Measurements from ENCODE around the gene PIP5K1B. TPM values are rescaled to one million over a fixed set of nuclear protein-coding genes. Genes with fewer than 3 reads are reported as not detected.

The PIP5K1B gene
- total and polyA plus RNA-seq, 2 donors (not counting 1 experiment from before 2014, with no cell fraction given), result 11.8 to 24.1 TPM

DNA sequence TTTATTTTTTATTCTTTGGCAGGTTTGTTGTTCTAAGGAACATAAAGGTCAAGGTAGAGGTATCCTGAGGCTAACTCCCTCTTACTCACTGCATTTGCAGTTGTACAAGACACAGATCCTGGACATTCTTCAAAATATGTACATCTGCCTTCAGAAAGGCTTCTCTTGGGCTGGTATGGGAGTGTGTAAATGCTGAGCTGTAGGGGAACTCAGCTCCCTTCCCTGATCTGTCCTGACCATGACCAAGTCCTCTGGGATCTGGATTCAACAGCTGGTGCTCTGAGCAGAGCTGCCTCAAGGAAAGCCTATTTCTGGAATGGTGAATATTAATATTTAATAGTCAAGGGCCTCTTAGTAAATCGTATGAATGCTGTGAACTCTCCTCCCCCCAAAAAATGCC, 191.4 kb downstream of the PIP5K1B start:
- H3K4me3 Mint-ChIP-seq, result peak overlapping the region; percentile 74
- no peaks in the 10 kb centered on the region for H3K9me3 Mint-ChIP-seq (ENCODE audit: insufficient read depth)
- 100% methylated on average over 1 of the region's 1 CpG for WGBS (ENCODE audit: insufficient coverage)
- peak overlapping the region in 1 of 2 donors; percentile 68 for H3K27ac ChIP-seq (ENCODE audit: low read length in 2 of 2)
- H2AFZ ChIP-seq (ENCODE audit: insufficient read depth, low read depth, low read length, poor library complexity, severe bottlenecking), result peak overlapping the region; percentile 11
- peak overlapping the region; percentile 55 for H3K9ac ChIP-seq (ENCODE audit: low read length)
- peaks cover 0 to 1% of the 10 kb centered on the region in 2 experiments for H3K36me3 ChIP-seq (replicated peaks in 1 of 2; ENCODE audit: control extremely low read depth in 1 of 2, control insufficient read depth in 1 of 2, extremely low read depth in 1 of 2, insufficient read depth in 2 of 2, low read length in 1 of 2)
- no peaks in the 10 kb centered on the region for H3K27me3 ChIP-seq (replicated peaks in 1 of 4; ENCODE audit: control extremely low read depth in 1 of 4, control insufficient read depth in 3 of 4, insufficient read depth in 4 of 4, low read length in 3 of 4)
- no peaks in the 10 kb centered on the region for H3K9me3 ChIP-seq (ENCODE audit: control extremely low read depth in 1 of 3, control insufficient read depth in 2 of 3, insufficient read depth in 1 of 3, low read length in 2 of 3)
- no peaks in the 10 kb centered on the region for H4K20me1 ChIP-seq (ENCODE audit: control insufficient read depth, insufficient read depth, low read length, poor library complexity, severe bottlenecking)
- ATAC-seq (ENCODE audit: low read depth) (no peak), DNase-seq (no peak)
- H3K4me1 Mint-ChIP-seq, result peaks cover 60% of the 10 kb centered on the region
- intact Hi-C loops (cut with micrococcal nuclease), result loop anchor here (5.0 kb wide), 4 partner anchors 51 to 254 kb away; partner anchors contain the start of gene PIP5K1B
- POLR2A ChIA-PET, result no interaction called here
- CTCF ChIA-PET, result interaction anchor here (1.5 to 1.9 kb wide), 2 partner anchors 30 to 53 kb away, joined by 3 to 4 read pairs; no protein-coding TSS in a partner anchor
- H3K27ac Mint-ChIP-seq, result peak overlapping the region; percentile 86
- no peak for TF ChIP-seq EZH2 (IDR thresholded peaks at IDR 0.05; ENCODE audit: borderline replicate concordance, insufficient read depth, low read depth, low read length, poor library complexity, severe bottlenecking)
- TF ChIP-seq, protein P1, sequence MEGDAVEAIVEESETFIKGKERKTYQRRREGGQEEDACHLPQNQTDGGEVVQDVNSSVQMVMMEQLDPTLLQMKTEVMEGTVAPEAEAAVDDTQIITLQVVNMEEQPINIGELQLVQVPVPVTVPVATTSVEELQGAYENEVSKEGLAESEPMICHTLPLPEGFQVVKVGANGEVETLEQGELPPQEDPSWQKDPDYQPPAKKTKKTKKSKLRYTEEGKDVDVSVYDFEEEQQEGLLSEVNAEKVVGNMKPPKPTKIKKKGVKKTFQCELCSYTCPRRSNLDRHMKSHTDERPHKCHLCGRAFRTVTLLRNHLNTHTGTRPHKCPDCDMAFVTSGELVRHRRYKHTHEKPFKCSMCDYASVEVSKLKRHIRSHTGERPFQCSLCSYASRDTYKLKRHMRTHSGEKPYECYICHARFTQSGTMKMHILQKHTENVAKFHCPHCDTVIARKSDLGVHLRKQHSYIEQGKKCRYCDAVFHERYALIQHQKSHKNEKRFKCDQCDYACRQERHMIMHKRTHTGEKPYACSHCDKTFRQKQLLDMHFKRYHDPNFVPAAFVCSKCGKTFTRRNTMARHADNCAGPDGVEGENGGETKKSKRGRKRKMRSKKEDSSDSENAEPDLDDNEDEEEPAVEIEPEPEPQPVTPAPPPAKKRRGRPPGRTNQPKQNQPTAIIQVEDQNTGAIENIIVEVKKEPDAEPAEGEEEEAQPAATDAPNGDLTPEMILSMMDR (IDR thresholded peaks at IDR 0.05), result no peak
- peaks cover 31 to 39% of the 10 kb centered on the region in 2 donors for H3K4me1 ChIP-seq (ENCODE audit: control insufficient read depth in 2 of 2, insufficient read depth in 2 of 2, low read length in 2 of 2)
- H3K79me2 ChIP-seq (ENCODE audit: control insufficient read depth, insufficient read depth, low read length), result peaks cover 7% of the 10 kb centered on the region
- H3K4me2 ChIP-seq (replicated peaks; ENCODE audit: low read depth, low read length, poor library complexity, severe bottlenecking), result peak overlapping the region; percentile 58
- no peaks in the 10 kb centered on the region for H3K27me3 Mint-ChIP-seq
- peak overlapping the region in 2 of 5 experiments; percentile 28 to 55 for H3K4me3 ChIP-seq (ENCODE audit: control extremely low read depth in 1 of 5, extremely low read depth in 1 of 5, insufficient read depth in 1 of 5, low read depth in 2 of 5, low read length in 4 of 5)

DNA sequence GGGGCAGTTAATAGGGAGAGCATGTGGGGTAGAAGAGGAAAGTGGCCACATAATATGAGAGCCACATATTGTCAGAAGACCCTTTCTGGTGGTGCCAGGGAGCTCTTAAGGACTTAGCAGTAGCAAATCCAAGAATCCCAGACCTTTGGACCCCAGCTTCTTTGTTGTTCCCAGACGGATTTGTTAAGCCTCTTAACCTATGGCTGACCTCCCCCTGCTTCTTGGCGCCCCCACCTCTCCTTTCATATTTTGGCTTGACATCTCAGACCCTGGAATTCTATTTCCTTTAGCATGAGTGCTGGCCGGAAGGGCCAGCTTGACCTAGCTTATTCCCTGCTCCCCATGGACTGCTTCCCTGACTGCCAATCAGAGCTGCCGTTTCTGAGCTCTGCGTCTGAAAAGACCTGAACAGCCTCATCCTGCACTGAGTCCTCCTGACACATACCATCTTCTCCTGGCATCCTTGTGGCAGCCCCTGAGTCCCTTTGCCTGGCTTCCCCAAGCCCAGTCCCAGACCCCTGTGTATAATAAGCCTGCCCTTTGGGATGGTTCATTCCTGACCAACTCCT, 192.6 kb downstream of the PIP5K1B start:
- no peaks in the 10 kb centered on the region for H3K9me3 Mint-ChIP-seq (ENCODE audit: insufficient read depth)
- TF ChIP-seq, protein P1 (IDR thresholded peaks at IDR 0.05), result no peak
- TF ChIP-seq EZH2 (IDR thresholded peaks at IDR 0.05; ENCODE audit: borderline replicate concordance, insufficient read depth, low read depth, low read length, poor library complexity, severe bottlenecking), result no peak
- H3K4me2 ChIP-seq (replicated peaks; ENCODE audit: low read depth, low read length, poor library complexity, severe bottlenecking), result no peak overlapping the region
- DNase-seq (no peak), ATAC-seq (ENCODE audit: low read depth) (no peak)
- peaks cover 1 to 3% of the 10 kb centered on the region in 2 experiments for H3K36me3 ChIP-seq (replicated peaks in 1 of 2; ENCODE audit: control extremely low read depth in 1 of 2, control insufficient read depth in 1 of 2, extremely low read depth in 1 of 2, insufficient read depth in 2 of 2, low read length in 1 of 2)
- H3K27me3 Mint-ChIP-seq, result no peaks in the 10 kb centered on the region
- H3K27ac Mint-ChIP-seq, result peak overlapping the region; percentile 64
- no peaks in the 10 kb centered on the region for H3K9me3 ChIP-seq (ENCODE audit: control extremely low read depth in 1 of 3, control insufficient read depth in 2 of 3, insufficient read depth in 1 of 3, low read length in 2 of 3)
- CTCF ChIA-PET, result interaction anchor here (1.5 to 1.9 kb wide), 2 partner anchors 29 to 52 kb away, joined by 3 to 4 read pairs; no protein-coding TSS in a partner anchor
- intact Hi-C loops (cut with micrococcal nuclease), result loop anchor here (5.0 kb wide), 4 partner anchors 50 to 255 kb away; partner anchors contain the start of gene PIP5K1B
- no peak overlapping the region for H3K9ac ChIP-seq (ENCODE audit: low read length)
- H3K4me1 ChIP-seq (ENCODE audit: control insufficient read depth in 2 of 2, insufficient read depth in 2 of 2, low read length in 2 of 2), result peaks cover 31 to 39% of the 10 kb centered on the region in 2 donors
- H2AFZ ChIP-seq (ENCODE audit: insufficient read depth, low read depth, low read length, poor library complexity, severe bottlenecking), result no peak overlapping the region
- H3K27me3 ChIP-seq (replicated peaks in 1 of 4; ENCODE audit: control extremely low read depth in 1 of 4, control insufficient read depth in 3 of 4, insufficient read depth in 4 of 4, low read length in 3 of 4), result no peaks in the 10 kb centered on the region
- POLR2A ChIA-PET, result no interaction called here
- H3K4me1 Mint-ChIP-seq, result peaks cover 60% of the 10 kb centered on the region
- 80% methylated on average over 5 of the region's 5 CpGs for WGBS (ENCODE audit: insufficient coverage)
- H4K20me1 ChIP-seq (ENCODE audit: control insufficient read depth, insufficient read depth, low read length, poor library complexity, severe bottlenecking), result no peaks in the 10 kb centered on the region
- H3K79me2 ChIP-seq (ENCODE audit: control insufficient read depth, insufficient read depth, low read length), result peaks cover 7% of the 10 kb centered on the region
- no peak overlapping the region for H3K27ac ChIP-seq (ENCODE audit: low read length in 2 of 2)
- H3K4me3 Mint-ChIP-seq, result no peak overlapping the region
- no peak overlapping the region for H3K4me3 ChIP-seq (ENCODE audit: control extremely low read depth in 1 of 5, extremely low read depth in 1 of 5, insufficient read depth in 1 of 5, low read depth in 2 of 5, low read length in 4 of 5)

All from B cell (primary cell).